ENCODE measurements around the gene ATP13A1.
"Not testable (repeated sequence)": the region's sequence is repeated elsewhere in the genome, so short reads cannot be mapped to it uniquely, and the experiment has no call there.

The ATP13A1 gene

DNA sequence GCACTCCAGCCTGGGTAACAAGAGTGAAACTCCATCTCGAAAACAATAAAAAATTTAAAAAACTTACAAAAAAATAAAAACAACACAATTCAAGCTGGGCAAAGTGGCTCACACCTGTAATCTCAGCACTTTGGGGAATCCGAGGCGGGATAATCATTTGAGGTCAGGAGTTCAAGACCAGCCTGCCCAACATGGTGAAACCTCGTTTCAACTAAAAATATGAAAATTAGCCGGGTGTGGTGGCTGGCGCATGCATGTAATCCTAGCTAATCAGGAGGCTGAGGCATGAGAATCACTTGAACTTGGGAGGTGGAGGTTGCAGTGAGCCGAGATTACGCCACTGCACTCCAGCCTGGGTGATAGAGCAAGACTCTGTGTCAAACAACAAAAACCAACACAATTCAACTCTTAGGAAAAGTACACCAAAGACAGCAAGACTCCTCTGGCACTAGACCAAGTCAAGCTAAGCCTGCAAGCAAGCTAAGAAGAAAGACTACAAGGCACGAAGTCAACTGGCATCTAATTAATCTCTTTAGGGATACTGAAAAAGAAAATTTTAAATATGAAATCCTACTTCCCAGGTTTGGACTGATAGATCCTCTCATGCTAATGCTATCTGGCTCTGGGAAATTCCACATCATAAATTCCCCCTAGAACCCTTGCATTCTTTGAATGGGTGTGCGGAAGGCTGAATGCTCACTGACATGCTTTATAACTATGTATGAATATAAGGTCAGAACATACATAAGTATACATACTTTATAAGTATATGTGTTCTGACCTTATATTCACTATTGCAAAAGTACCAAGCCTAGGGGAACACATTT, 52.9 kb downstream of the ATP13A1 start:
- FAIRE-seq (no peak), DNase-seq (ENCODE audit: insufficient read length, low spot score) (no peak)
- TF ChIP-seq POLR2A (IDR thresholded peaks at IDR 0.05; ENCODE audit: low read depth, low read length) (no peak), PAX5 (IDR thresholded peaks at IDR 0.05; ENCODE audit: insufficient read depth, low read length, severe bottlenecking) (no peak), POLR2AphosphoS5 (IDR thresholded peaks at IDR 0.05; ENCODE audit: low read depth, low read length) (no peak), SPI1 (IDR thresholded peaks at IDR 0.05; ENCODE audit: low read depth, low read length) (no peak), TAF1 (IDR thresholded peaks at IDR 0.05; ENCODE audit: low read depth, low read length) (no peak), POU2F2 (IDR thresholded peaks at IDR 0.05; ENCODE audit: low read depth, low read length) (no peak)

DNA sequence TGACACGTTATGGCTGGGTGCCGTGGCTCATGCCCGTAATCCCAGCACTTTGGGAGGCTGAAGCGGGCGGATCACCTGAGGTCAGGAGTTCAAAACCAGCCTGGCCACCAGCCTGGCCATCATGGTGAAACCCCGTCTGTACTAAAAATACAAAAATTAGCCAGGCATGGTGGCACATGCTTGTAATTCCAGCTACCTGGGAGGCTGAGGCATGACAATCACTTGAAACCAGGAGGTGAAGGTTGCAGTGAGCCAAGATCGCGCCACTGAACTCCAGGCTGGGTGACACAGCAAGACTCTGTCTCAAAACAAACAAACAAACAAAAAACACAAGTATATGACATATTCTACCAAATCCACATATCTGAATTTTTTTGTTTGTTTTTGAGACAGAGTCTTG, 56.8 kb downstream of the ATP13A1 start:
- DNase-seq (ENCODE audit: insufficient read length, low spot score); FAIRE-seq: not testable (repeated sequence)

DNA sequence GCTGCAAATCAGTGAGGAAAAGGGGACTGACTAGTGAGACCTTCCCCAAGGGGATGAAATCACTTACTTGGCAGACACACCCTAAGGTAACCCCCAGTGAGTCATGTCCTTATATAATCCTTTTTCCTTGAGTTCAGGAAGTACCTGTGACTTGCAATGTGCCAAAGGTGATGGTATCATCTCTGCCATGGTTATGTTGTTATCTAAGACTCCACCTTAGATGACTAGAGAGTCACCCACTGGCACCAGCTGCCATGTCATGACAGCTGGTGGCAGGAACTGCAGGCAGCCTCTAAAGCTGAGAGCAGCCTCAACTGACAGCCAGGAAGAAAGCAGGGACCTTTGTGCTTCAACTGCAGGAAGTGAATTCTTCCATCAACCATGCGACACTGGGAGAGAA, 57.5 kb downstream of the ATP13A1 start:
- no peak for TF ChIP-seq POLR2AphosphoS5 (IDR thresholded peaks at IDR 0.05; ENCODE audit: low read depth, low read length)
- no peak for TF ChIP-seq TAF1 (IDR thresholded peaks at IDR 0.05; ENCODE audit: low read depth, low read length)
- no peak for TF ChIP-seq POU2F2 (IDR thresholded peaks at IDR 0.05; ENCODE audit: low read depth, low read length)
- no peak for TF ChIP-seq SPI1 (IDR thresholded peaks at IDR 0.05; ENCODE audit: low read depth, low read length)
- TF ChIP-seq PAX5 (IDR thresholded peaks at IDR 0.05; ENCODE audit: insufficient read depth, low read length, severe bottlenecking) = no peak
- no peak for TF ChIP-seq POLR2A (IDR thresholded peaks at IDR 0.05; ENCODE audit: low read depth, low read length)
- FAIRE-seq (peak; percentile 43), DNase-seq (ENCODE audit: insufficient read length, low spot score) (no peak)

DNA sequence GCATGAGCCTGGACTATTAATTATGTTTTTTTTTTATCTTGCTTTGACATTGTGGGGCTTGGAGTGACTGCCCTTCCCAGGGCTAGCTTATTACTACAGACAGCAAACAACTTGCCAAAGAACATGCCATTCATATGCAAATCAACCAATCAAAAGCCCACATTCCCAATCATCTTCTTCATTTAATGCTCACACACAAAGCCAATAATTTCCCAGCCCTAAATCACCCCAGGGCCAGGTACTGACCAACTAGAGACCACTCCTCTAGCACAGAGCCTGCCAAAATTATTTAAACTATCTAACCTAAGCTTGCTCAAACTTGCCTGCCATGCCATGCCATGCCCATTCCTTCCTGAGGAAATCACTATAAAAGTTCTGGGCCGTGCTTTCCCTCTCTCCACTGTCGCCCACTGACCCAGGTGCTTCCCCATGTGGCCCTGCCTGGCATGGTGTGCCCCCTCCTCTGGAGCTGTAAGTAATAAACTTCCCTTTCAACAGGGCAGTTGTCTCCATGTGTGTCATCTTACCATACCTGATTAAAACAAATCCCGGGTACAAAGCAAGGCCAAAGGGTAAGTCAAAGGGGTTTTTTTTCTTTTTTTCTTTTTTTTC, 60.7 kb downstream of the ATP13A1 start:
- FAIRE-seq = no peak
- no peak for TF ChIP-seq POU2F2 (IDR thresholded peaks at IDR 0.05; ENCODE audit: low read depth, low read length)
- TF ChIP-seq POLR2A (IDR thresholded peaks at IDR 0.05; ENCODE audit: low read depth, low read length) = no peak
- TF ChIP-seq SPI1 (IDR thresholded peaks at IDR 0.05; ENCODE audit: low read depth, low read length) = no peak

DNA sequence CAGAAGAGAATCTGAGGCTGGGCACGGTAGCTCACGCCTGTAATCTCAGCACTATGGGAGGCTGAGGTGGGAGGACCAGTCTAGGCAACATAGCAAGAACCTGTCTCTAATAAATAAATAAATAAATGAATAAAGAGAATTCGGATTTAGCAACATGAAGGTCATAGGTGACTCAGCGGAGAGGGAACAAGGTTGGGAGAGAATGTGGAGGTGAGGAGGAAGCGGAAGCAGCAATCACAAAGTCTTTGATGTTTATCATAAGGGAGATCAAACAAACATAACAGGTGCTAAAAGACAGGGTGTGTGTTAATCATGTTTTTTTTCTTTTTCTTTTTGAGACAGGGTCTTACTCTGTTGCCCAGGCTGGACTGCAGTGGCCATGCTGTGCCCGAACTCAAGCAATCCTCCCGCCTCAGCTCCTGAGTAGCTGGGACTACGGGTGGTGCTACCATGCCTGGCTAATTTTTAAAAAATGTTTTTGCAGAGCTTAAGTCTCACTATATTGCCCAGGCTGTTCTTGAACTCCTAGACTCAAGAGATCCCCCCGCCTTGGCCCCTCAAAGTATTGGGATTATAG, 61.3 kb downstream of the ATP13A1 start:
- DNase-seq (ENCODE audit: insufficient read length, low spot score) = no peak
- FAIRE-seq = no peak
- no peak for TF ChIP-seq SPI1 (IDR thresholded peaks at IDR 0.05; ENCODE audit: low read depth, low read length)
- TF ChIP-seq PAX5 (IDR thresholded peaks at IDR 0.05; ENCODE audit: insufficient read depth, low read length, severe bottlenecking) = no peak
- TF ChIP-seq POLR2A (IDR thresholded peaks at IDR 0.05; ENCODE audit: low read depth, low read length) = no peak
- no peak for TF ChIP-seq POLR2AphosphoS5 (IDR thresholded peaks at IDR 0.05; ENCODE audit: low read depth, low read length)
- no peak for TF ChIP-seq TAF1 (IDR thresholded peaks at IDR 0.05; ENCODE audit: low read depth, low read length)
- no peak for TF ChIP-seq POU2F2 (IDR thresholded peaks at IDR 0.05; ENCODE audit: low read depth, low read length)

More for the DNA sequence above, 60.7 kb downstream of the ATP13A1 start:
- no peak for DNase-seq (ENCODE audit: insufficient read length, low spot score)

DNA sequence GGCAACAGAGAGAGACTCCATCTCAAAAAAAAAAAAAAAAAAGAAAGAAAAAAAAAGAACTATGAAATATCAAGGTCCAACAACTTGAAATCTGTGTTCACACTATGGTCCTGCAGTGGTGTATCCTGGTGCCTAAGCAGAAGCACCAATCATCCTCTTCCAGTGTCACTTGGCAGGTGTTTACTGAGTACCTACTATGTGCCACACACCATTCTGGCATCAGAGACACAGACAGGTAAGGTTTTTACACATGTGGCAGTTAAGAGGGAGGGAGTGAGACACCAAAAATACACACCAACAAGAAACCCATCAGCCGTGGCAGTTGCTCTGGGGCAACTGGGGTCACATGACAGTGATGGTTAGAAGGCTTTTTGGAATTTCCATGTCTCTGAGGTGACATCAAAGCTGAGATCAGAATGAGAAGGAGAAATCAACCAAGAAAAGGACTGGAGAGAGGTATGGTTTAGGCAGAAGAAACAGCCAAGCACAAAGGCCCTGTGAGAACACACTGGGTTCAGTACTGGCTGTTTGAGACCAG, 62.6 kb downstream of the ATP13A1 start:
- TF ChIP-seq POLR2AphosphoS5 (IDR thresholded peaks at IDR 0.05; ENCODE audit: low read depth, low read length) = no peak
- no peak for TF ChIP-seq SPI1 (IDR thresholded peaks at IDR 0.05; ENCODE audit: low read depth, low read length)
- TF ChIP-seq POU2F2 (IDR thresholded peaks at IDR 0.05; ENCODE audit: low read depth, low read length) = no peak
- TF ChIP-seq POLR2A (IDR thresholded peaks at IDR 0.05; ENCODE audit: low read depth, low read length) = no peak
- TF ChIP-seq PAX5 (IDR thresholded peaks at IDR 0.05; ENCODE audit: insufficient read depth, low read length, severe bottlenecking) = no peak
- TF ChIP-seq TAF1 (IDR thresholded peaks at IDR 0.05; ENCODE audit: low read depth, low read length) = no peak
- DNase-seq (ENCODE audit: insufficient read length, low spot score) (no peak), FAIRE-seq (peak; percentile 31)

DNA sequence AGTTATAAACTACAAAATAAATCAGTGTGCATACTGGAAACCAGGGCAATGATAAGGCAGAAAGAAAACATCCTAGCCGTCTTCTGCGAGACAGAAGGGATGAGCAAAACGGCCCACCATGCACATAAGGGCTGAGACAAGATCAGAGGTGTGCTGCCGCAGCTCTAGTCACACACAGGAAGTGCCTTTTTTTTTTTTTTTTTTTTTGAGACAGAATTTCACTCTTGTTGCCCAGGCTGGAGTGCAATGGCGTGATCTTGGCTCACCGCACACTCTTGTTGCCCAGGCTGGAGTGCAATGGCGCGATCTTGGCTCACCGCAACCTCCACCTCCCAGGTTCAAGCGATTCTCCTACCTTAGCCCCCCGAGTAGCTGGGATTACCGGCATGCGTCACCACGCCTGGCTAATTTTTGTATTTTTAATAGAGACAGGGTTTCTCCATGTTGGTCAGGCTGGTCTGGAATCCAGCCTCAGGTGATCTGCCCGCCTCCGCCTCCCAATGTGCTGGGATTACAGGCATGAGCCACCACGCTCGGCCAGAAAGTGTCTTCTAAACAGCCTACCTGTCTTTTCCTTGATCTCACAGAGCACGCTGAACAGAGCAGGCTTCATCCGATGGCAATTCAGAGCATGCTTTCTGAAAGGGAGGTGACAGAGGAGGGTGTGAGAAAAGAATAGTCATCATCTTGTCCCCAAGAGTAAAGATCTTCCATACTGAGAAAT, 64.6 kb downstream of the ATP13A1 start:
- not testable (repeated sequence) for FAIRE-seq; DNase-seq (ENCODE audit: insufficient read length, low spot score)

DNA sequence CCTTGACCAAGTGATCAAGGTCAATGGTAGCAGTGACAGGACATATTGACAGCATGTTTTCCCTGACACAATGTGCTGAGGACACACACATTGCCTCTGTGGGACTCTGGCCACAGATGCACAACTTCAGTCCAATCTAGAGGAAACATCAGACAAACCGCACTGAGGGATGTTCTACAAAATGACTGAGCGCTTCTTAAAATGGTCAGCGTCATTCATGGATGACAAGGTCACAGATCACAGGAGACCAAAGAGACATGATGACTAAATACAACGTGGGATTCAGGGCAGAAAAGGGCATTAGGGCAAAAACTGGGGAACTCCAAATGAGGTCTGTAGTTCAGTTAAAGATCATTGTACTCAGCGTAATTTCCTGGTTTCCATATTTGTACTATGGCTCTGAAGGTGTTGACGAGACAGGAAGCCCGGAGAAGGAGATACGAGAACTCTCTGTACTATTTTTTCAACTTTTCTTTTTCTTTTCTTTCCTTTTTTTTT, 65.6 kb downstream of the ATP13A1 start:
- FAIRE-seq (peak; percentile 88), DNase-seq (ENCODE audit: insufficient read length, low spot score) (no peak)
- no peak for TF ChIP-seq SPI1 (IDR thresholded peaks at IDR 0.05; ENCODE audit: low read depth, low read length)
- 0 out of 2 replicates have a peak, but pooled peaks have one; percentile 30 for TF ChIP-seq POLR2A (IDR thresholded peaks at IDR 0.05; ENCODE audit: low read depth, low read length)
- TF ChIP-seq POLR2AphosphoS5 (IDR thresholded peaks at IDR 0.05; ENCODE audit: low read depth, low read length) = no peak
- 0 out of 2 replicates have a peak, but pooled peaks have one; percentile 27 for TF ChIP-seq POU2F2 (IDR thresholded peaks at IDR 0.05; ENCODE audit: low read depth, low read length)
- TF ChIP-seq PAX5 (IDR thresholded peaks at IDR 0.05; ENCODE audit: insufficient read depth, low read length, severe bottlenecking) = peak; percentile 66
